ENCODE results near the gene PGPEP1.

PGPEP1 gene

DNA sequence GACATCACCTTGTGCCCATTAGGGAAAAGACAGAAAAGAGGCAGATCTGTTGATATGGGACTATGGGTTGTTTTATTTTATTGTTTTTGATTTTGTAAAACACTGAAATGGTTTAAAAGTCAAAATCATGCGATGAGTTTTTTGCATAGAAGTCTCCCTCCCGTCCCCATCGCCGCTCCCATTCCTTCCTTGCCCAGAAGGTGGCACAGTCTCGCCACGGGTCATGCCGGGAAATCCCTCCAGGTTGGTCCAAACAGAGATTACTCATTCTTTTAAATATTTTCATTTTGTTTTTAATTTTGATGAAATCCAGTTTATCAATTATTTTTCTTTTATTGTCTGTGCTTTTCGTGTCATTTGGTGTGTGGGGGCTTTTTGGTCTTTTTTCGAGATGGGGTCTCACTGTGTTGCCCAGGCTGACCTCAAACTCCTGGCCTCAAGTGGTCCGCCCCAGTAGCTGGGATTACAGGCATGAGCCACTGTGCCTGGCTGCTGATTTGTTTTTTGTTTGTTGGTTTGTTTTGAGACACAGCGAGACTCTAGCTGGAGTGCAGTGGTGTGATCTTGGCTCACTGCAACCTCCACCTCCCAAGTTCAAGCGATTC, 9.2 kb downstream of the PGPEP1 start:
- no peak for TF ChIP-seq EZH2 (IDR thresholded peaks at IDR 0.05; ENCODE audit: borderline replicate concordance, low read length)
- TF ChIP-seq, protein P1, sequence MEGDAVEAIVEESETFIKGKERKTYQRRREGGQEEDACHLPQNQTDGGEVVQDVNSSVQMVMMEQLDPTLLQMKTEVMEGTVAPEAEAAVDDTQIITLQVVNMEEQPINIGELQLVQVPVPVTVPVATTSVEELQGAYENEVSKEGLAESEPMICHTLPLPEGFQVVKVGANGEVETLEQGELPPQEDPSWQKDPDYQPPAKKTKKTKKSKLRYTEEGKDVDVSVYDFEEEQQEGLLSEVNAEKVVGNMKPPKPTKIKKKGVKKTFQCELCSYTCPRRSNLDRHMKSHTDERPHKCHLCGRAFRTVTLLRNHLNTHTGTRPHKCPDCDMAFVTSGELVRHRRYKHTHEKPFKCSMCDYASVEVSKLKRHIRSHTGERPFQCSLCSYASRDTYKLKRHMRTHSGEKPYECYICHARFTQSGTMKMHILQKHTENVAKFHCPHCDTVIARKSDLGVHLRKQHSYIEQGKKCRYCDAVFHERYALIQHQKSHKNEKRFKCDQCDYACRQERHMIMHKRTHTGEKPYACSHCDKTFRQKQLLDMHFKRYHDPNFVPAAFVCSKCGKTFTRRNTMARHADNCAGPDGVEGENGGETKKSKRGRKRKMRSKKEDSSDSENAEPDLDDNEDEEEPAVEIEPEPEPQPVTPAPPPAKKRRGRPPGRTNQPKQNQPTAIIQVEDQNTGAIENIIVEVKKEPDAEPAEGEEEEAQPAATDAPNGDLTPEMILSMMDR (IDR thresholded peaks at IDR 0.05; ENCODE audit: low read length): peak; percentile 66

DNA sequence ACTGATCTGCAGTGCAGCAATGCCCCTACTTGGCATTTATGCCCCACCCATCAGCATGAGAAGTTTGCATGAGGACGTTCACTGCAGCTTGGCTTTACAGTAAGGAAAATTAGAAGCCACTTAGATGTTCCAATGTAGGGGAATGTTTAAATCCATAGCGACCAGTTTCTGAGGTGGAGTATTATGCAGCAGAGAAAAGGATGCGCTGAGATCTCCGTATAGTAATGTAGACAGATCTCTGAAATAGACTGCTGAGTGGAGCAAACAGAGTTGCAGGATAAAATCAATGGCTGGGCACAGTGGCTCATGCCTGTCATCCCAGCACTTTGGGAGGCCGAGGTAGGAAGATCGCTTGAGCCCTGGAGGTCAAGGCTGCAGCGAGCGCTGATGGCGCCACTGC, 10.1 kb downstream of the PGPEP1 start:
- Histone ChIP-seq H3K9ac (ENCODE audit: low read length) (no peak overlapping the region), H4K20me1 (ENCODE audit: insufficient read depth, low read length) (no peaks in the 10 kb centered on the region), H3K79me2 (ENCODE audit: insufficient read depth, low read length) (no peaks in the 10 kb centered on the region), H3K36me3 (ENCODE audit: insufficient read depth, low read length) (peaks cover 4% of the 10 kb centered on the region; the same call in 1 of the 2 replicates), H3K4me2 (ENCODE audit: low read length) (no peak overlapping the region), H3K4me3 (ENCODE audit: low read depth, low read length, poor library complexity, severe bottlenecking) (no peak overlapping the region), H3K9me2 (ENCODE audit: low read depth, low read length) (no peaks in the 10 kb centered on the region), H3K27ac (ENCODE audit: low read depth, low read length, poor library complexity, severe bottlenecking) (no peak overlapping the region), H3K9me3 (ENCODE audit: low read length) (no peaks in the 10 kb centered on the region), H3F3A (ENCODE audit: insufficient read depth, low read length) (no peaks in the 10 kb centered on the region), H2AFZ (ENCODE audit: low read length) (no peak overlapping the region), H3K4me1 (ENCODE audit: insufficient read depth, low read length, severe bottlenecking) (no peaks in the 10 kb centered on the region), H3K27me3 (ENCODE audit: insufficient read depth, low read length) (no peaks in the 10 kb centered on the region)
- no peak for TF ChIP-seq EZH2 (IDR thresholded peaks at IDR 0.05; ENCODE audit: borderline replicate concordance, low read length)
- TF ChIP-seq, protein P1 (IDR thresholded peaks at IDR 0.05; ENCODE audit: low read length): no peak

More for the DNA sequence above, 9.2 kb downstream of the PGPEP1 start:
- peaks cover 4% of the 10 kb centered on the region; the same call in 1 of the 2 replicates for H3K36me3 ChIP-seq (ENCODE audit: insufficient read depth, low read length)
- no peaks in the 10 kb centered on the region for H3K9me3 ChIP-seq (ENCODE audit: low read length)
- H3K9me2 ChIP-seq (ENCODE audit: low read depth, low read length): no peaks in the 10 kb centered on the region
- H4K20me1 ChIP-seq (ENCODE audit: insufficient read depth, low read length): no peaks in the 10 kb centered on the region
- no peaks in the 10 kb centered on the region for H3K27me3 ChIP-seq (ENCODE audit: insufficient read depth, low read length)
- no peaks in the 10 kb centered on the region for H3F3A ChIP-seq (ENCODE audit: insufficient read depth, low read length)
- no peak overlapping the region for H3K4me3 ChIP-seq (ENCODE audit: low read depth, low read length, poor library complexity, severe bottlenecking)
- no peak overlapping the region for H3K4me2 ChIP-seq (ENCODE audit: low read length)
- H3K9ac ChIP-seq (ENCODE audit: low read length): no peak overlapping the region
- no peak overlapping the region for H2AFZ ChIP-seq (ENCODE audit: low read length)
- H3K4me1 ChIP-seq (ENCODE audit: insufficient read depth, low read length, severe bottlenecking): no peaks in the 10 kb centered on the region
- H3K27ac ChIP-seq (ENCODE audit: low read depth, low read length, poor library complexity, severe bottlenecking): no peak overlapping the region
- no peaks in the 10 kb centered on the region for H3K79me2 ChIP-seq (ENCODE audit: insufficient read depth, low read length)

GRCh38 chr19:18351544-18351943, 11.1 kb downstream of the PGPEP1 start:
- no peak overlapping the region for H3K9ac ChIP-seq (ENCODE audit: low read length)
- TF ChIP-seq, protein P1 (IDR thresholded peaks at IDR 0.05; ENCODE audit: low read length): no peak
- no peak for TF ChIP-seq EZH2 (IDR thresholded peaks at IDR 0.05; ENCODE audit: borderline replicate concordance, low read length)
- peaks cover 4% of the 10 kb centered on the region for H3K36me3 ChIP-seq (ENCODE audit: insufficient read depth, low read length)
- H3K79me2 ChIP-seq (ENCODE audit: insufficient read depth, low read length): no peaks in the 10 kb centered on the region
- no peaks in the 10 kb centered on the region for H3K9me3 ChIP-seq (ENCODE audit: low read length)
- H4K20me1 ChIP-seq (ENCODE audit: insufficient read depth, low read length): no peaks in the 10 kb centered on the region
- no peak overlapping the region for H3K27ac ChIP-seq (ENCODE audit: low read depth, low read length, poor library complexity, severe bottlenecking)
- no peaks in the 10 kb centered on the region for H3K9me2 ChIP-seq (ENCODE audit: low read depth, low read length)
- no peak overlapping the region for H3K4me2 ChIP-seq (ENCODE audit: low read length)
- no peak overlapping the region for H2AFZ ChIP-seq (ENCODE audit: low read length)
- H3K4me3 ChIP-seq (ENCODE audit: low read depth, low read length, poor library complexity, severe bottlenecking): no peak overlapping the region
- no peaks in the 10 kb centered on the region for H3F3A ChIP-seq (ENCODE audit: insufficient read depth, low read length)
- no peaks in the 10 kb centered on the region for H3K27me3 ChIP-seq (ENCODE audit: insufficient read depth, low read length)
- no peaks in the 10 kb centered on the region for H3K4me1 ChIP-seq (ENCODE audit: insufficient read depth, low read length, severe bottlenecking)

All from OCI-LY1 (cell line).